OCI-LY7 (cell line): ENCODE measurements around the gene SLX1A. TPM values are rescaled to one million over a fixed set of nuclear protein-coding genes. Genes with fewer than 3 reads are reported as not detected.
"Not testable (repeated sequence)": the region's sequence is repeated elsewhere in the genome, so short reads cannot be mapped to it uniquely, and the experiment has no call there.

Experiments
- BruUV-seq: library from RNA; stranded (reverse); fragments of 400-500 nt; replicated peaks from 2 replicates; lab custom pipeline; 2021; lab: Mats Ljungman, UMichigan
- CTCF ChIA-PET: fragments of 300-600 bp; sonication (Branson Sonifier 250); formaldehyde crosslinking; loops from one replicate; lab custom pipeline; 2022; ENCODE audit warnings: antibody characterized with exemption; ENCODE audit not compliant: unreplicated experiment; lab: Charles Lee
- POLR2A ChIA-PET: fragments of 300-600 bp; sonication (Branson Sonifier 250); formaldehyde crosslinking; loops from one replicate; lab custom pipeline; 2022; ENCODE audit warnings: antibody characterized with exemption; lab: Charles Lee
- DNase-seq: peaks from one replicate; pipeline ENCODE4 v3.0.0-alpha.2; 2015; ENCODE audit warnings: low spot score
- H2AFZ ChIP-seq: fragments of 200-600 bp; sonication (generic), shearing (Covaris generic); 2 replicates; pipeline ENCODE4 v1.6.1; 2014; ENCODE audit warnings: mild to moderate bottlenecking, antibody characterized with exemption, low read length, moderate library complexity
- H3K27ac ChIP-seq: fragments of 200-600 bp; sonication (generic); 2 replicates; pipeline ENCODE4 v1.5.1; 2014; ENCODE audit warnings: mixed run types, low read depth, mild to moderate bottlenecking, moderate library complexity, low read length, inconsistent platforms; ENCODE audit not compliant: poor library complexity, severe bottlenecking
- H3K36me3 ChIP-seq: fragments of 200-600 bp; sonication (generic); 2 replicates; pipeline ENCODE4 v1.6.1; 2014; ENCODE audit warnings: mild to moderate bottlenecking, antibody characterized with exemption, low read length, moderate library complexity, mixed read lengths; ENCODE audit not compliant: insufficient read depth
- H3K4me1 ChIP-seq: fragments of 200-600 bp; sonication (generic); 2 replicates; pipeline ENCODE4 v1.5.1; 2014; ENCODE audit warnings: mild to moderate bottlenecking, low read length; ENCODE audit not compliant: insufficient read depth, poor library complexity, severe bottlenecking
- H3K4me2 ChIP-seq: fragments of 200-600 bp; sonication (generic); 2 replicates; pipeline ENCODE4 v1.6.1; 2014; ENCODE audit warnings: mild to moderate bottlenecking, low read length
- H3K4me3 ChIP-seq: fragments of 200-600 bp; sonication (generic); 2 replicates; pipeline ENCODE4 v1.5.1; 2014; ENCODE audit warnings: mild to moderate bottlenecking, low read depth, low read length; ENCODE audit not compliant: poor library complexity, severe bottlenecking
- H3K79me2 ChIP-seq: fragments of 200-600 bp; sonication (generic); 2 replicates; pipeline ENCODE4 v1.6.1; 2016; ENCODE audit warnings: low read depth, mild to moderate bottlenecking, low read length, moderate library complexity, mixed read lengths; ENCODE audit not compliant: insufficient read depth
- H3K9me2 ChIP-seq: fragments of 200-600 bp; sonication (generic); 2 replicates; pipeline ENCODE4 v1.6.1; 2016; ENCODE audit warnings: mild to moderate bottlenecking, low read length, mixed read lengths; ENCODE audit not compliant: insufficient read depth
- H3K9me3 ChIP-seq: fragments of 200-600 bp; sonication (generic); 2 replicates; pipeline ENCODE4 v1.6.1; 2014; ENCODE audit warnings: mild to moderate bottlenecking, mixed run types, low read length, mixed read lengths
- H4K20me1 ChIP-seq: fragments of 200-600 bp; sonication (generic); 2 replicates; pipeline ENCODE4 v1.6.1; 2014; ENCODE audit warnings: mild to moderate bottlenecking, antibody characterized with exemption, low read length, moderate library complexity, mixed read lengths; ENCODE audit not compliant: insufficient read depth
- CTCF ChIP-seq: fragments of 200-600 bp; sonication (generic); conservative IDR thresholded peaks from 2 replicates; pipeline ENCODE4 v1.5.1; 2014; ENCODE audit warnings: mild to moderate bottlenecking, antibody characterized with exemption, low read length, moderate library complexity, mixed read lengths
- EZH2phosphoT487 ChIP-seq: fragments of 200-600 bp; sonication (generic); IDR thresholded peaks from 2 replicates; pipeline ENCODE4 v1.6.1; 2018; ENCODE audit warnings: low read depth, borderline replicate concordance, mild to moderate bottlenecking, mixed run types, antibody characterized with exemption, low read length, moderate library complexity, mixed read lengths
- intact Hi-C: fragments of 100-400 bp; cut with micrococcal nuclease; formaldehyde crosslinking; loops from one replicate; pipeline ENCODE4 v1.10.0; 2022; ENCODE audit not compliant: unreplicated experiment
- total RNA-seq, 2 experiments: library from RNA; depleted of rRNA in 1 of 2; stranded (reverse); fragments of >200 nt in 1 of 2; shearing (Covaris generic) in 1 of 2; gene quantifications; 2 replicates each; pipeline ENCODE4 v1.2.3, GENCODE V29; 2014 to 2022

Gene SLX1A
- total RNA-seq, 2 experiments from 2014 or later: 81.9 to 84.1 TPM

GRCh38 chr16:30187971-30188561 is 5.6 kb upstream of the SLX1A start:
- no peak overlapping the region for H3K4me2 ChIP-seq
- POLR2A ChIA-PET: no interaction called here

DNA sequence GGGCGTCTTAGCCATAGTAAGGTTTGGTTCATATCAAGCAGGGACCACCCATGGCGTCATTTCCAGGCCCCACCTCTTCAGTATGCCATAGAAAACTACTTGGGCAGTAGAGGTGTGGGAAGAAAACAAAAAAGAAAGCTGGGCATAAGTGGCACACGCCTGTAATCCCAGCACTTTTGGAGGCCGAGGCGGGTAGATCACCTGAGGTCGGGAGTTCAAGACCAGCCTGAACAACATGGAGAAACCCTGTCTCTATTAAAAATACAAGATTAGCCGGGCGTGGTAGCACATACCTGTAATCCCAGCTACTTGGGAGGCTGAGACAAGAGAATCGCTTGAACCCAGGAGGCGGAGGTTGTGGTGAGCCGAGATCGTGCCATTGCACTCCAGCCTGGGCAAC is 2.5 kb upstream of the SLX1A start:
- H3K27ac ChIP-seq, BruUV-seq, H3K79me2 ChIP-seq, POLR2A ChIA-PET, H3K4me2 ChIP-seq, intact Hi-C loops, H2AFZ ChIP-seq, H4K20me1 ChIP-seq, H3K4me3 ChIP-seq, H3K9me3 ChIP-seq, CTCF ChIA-PET, DNase-seq, H3K9me2 ChIP-seq: not testable (repeated sequence)
- Histone ChIP-seq H3K36me3 (peaks cover 22% of the 10 kb centered on the region), H3K4me1 (peaks cover 18% of the 10 kb centered on the region)

More at GRCh38 chr16:30187971-30188561, 5.6 kb upstream of the SLX1A start:
- CTCF ChIA-PET: no interaction called here
- Histone ChIP-seq H3K9me2 (no peaks in the 10 kb centered on the region), H2AFZ (no peak overlapping the region), H3K4me3 (no peak overlapping the region), H3K27ac (no peak overlapping the region), H3K9me3 (no peaks in the 10 kb centered on the region), H4K20me1 (no peaks in the 10 kb centered on the region), H3K36me3 (peaks cover 43% of the 10 kb centered on the region), H3K4me1 (peaks cover 33% of the 10 kb centered on the region), H3K79me2 (peaks cover 25% of the 10 kb centered on the region; the same call in 1 of the 2 replicates)
- intact Hi-C loops: no loop called here
- DNase-seq: no peak
- TF ChIP-seq EZH2phosphoT487 (no peak), CTCF (no peak)
- BruUV-seq: TSS peak; percentile 90

- intact Hi-C loops, DNase-seq, H3K4me3 ChIP-seq, H3K27ac ChIP-seq, H3K4me2 ChIP-seq, CTCF ChIA-PET, H3K4me1 ChIP-seq, POLR2A ChIA-PET, BruUV-seq, H2AFZ ChIP-seq, H3K9me3 ChIP-seq, H3K9me2 ChIP-seq, H3K36me3 ChIP-seq, H4K20me1 ChIP-seq, H3K79me2 ChIP-seq: not testable (repeated sequence)
Measured at GRCh38 chr16:30193098-30193497, 577 bp upstream of the SLX1A start.

GRCh38 chr16:30194172-30194925 is 674 bp downstream of the SLX1A start:
- intact Hi-C loops, H3K9me3 ChIP-seq, H3K4me1 ChIP-seq, DNase-seq, H3K4me2 ChIP-seq, H3K9me2 ChIP-seq, H4K20me1 ChIP-seq, CTCF ChIA-PET, H2AFZ ChIP-seq, H3K36me3 ChIP-seq, H3K27ac ChIP-seq, POLR2A ChIA-PET, H3K79me2 ChIP-seq: not testable (repeated sequence)
- BruUV-seq: TSS peak; percentile 84
- H3K4me3 ChIP-seq: peak overlapping the region; percentile 60

GRCh38 chr16:30197001-30197400 is 3.3 kb downstream of the SLX1A start:
- BruUV-seq, H3K4me1 ChIP-seq, POLR2A ChIA-PET, H3K4me3 ChIP-seq, H3K36me3 ChIP-seq, CTCF ChIA-PET, H2AFZ ChIP-seq, H3K9me2 ChIP-seq, intact Hi-C loops, H4K20me1 ChIP-seq, H3K9me3 ChIP-seq, H3K27ac ChIP-seq, H3K79me2 ChIP-seq, DNase-seq, H3K4me2 ChIP-seq: not testable (repeated sequence)
